Retinal pigment epithelial cell (primary cell): ENCODE results near the gene TTC39C.
"Not testable (repeated sequence)": the region's sequence is repeated elsewhere in the genome, so short reads cannot be mapped to it uniquely, and the experiment has no call there.

ENCODE experiments used
- DNase-seq: peaks from one replicate; pipeline ENCODE4 v3.0.0-alpha.2; 2010; ENCODE audit warnings: low read depth
- H3K4me3 ChIP-seq: 2 replicates; pipeline ENCODE4 v1.5.1; 2011; ENCODE audit warnings: mild to moderate bottlenecking, low read length, control low read depth, moderate library complexity
- CTCF ChIP-seq: conservative IDR thresholded peaks from 2 replicates; pipeline ENCODE4 v1.5.1; 2011; ENCODE audit warnings: low read depth, low read length, control low read depth, inconsistent platforms

Gene TTC39C

GRCh38 chr18:24142376-24142775 is 127.8 kb downstream of the TTC39C start:
- no peak for TF ChIP-seq CTCF
- no peak for DNase-seq
- no peak overlapping the region for H3K4me3 ChIP-seq

- H3K4me3 ChIP-seq, DNase-seq: not testable (repeated sequence)
Observed at GRCh38 chr18:24149591-24149990, 135.0 kb downstream of the TTC39C start.

GRCh38 chr18:24153397-24153796 is 138.8 kb downstream of the TTC39C start:
- no peak for DNase-seq
- TF ChIP-seq CTCF, result no peak
- no peak overlapping the region for H3K4me3 ChIP-seq

GRCh38 chr18:24157855-24158254 is 143.3 kb downstream of the TTC39C start:
- H3K4me3 ChIP-seq, result no peak overlapping the region
- TF ChIP-seq CTCF, result no peak
- DNase-seq, result no peak

- H3K4me3 ChIP-seq, result no peak overlapping the region
- DNase-seq, result no peak
- no peak for TF ChIP-seq CTCF
Observed at GRCh38 chr18:24160086-24160485, 145.5 kb downstream of the TTC39C start.

- DNase-seq, result no peak
- TF ChIP-seq CTCF, result no peak
Observed at GRCh38 chr18:24161304-24161703, 146.8 kb downstream of the TTC39C start.

GRCh38 chr18:24168496-24168895 is 153.9 kb downstream of the TTC39C start:
- no peak for DNase-seq
- no peak for TF ChIP-seq CTCF

More at GRCh38 chr18:24161304-24161703, 146.8 kb downstream of the TTC39C start:
- H3K4me3 ChIP-seq, result no peak overlapping the region

GRCh38 chr18:24170360-24170759 is 155.8 kb downstream of the TTC39C start:
- no peak for DNase-seq

More at GRCh38 chr18:24168496-24168895, 153.9 kb downstream of the TTC39C start:
- no peak overlapping the region for H3K4me3 ChIP-seq

More at GRCh38 chr18:24170360-24170759, 155.8 kb downstream of the TTC39C start:
- no peak overlapping the region for H3K4me3 ChIP-seq
- TF ChIP-seq CTCF, result no peak
